ENCODE results near the gene NEURL1B. TPM values are rescaled to one million over a fixed set of nuclear protein-coding genes. Genes with fewer than 3 reads are reported as not detected.

NEURL1B gene
- total RNA-seq, 2 donors from 2014 or later = 20.6 to 33.6 TPM

- intact Hi-C loops (cut with DNase I) = loop anchor here in 1 of 2 donors (5.0 kb wide), 1 partner anchor 36 kb away; no protein-coding TSS in a partner anchor
Observed at GRCh38 chr5:172731680-172732074, 90.6 kb downstream of the NEURL1B start.

GRCh38 chr5:172732201-172732865 lies 91.3 kb downstream of the NEURL1B start:
- intact Hi-C loops (cut with DNase I) = loop anchor here in 1 of 2 donors (5.0 kb wide), 1 partner anchor 35 kb away; no protein-coding TSS in a partner anchor
- ATAC-seq (no peak), DNase-seq (no peak)

More at GRCh38 chr5:172731680-172732074, 90.6 kb downstream of the NEURL1B start:
- ATAC-seq (no peak), DNase-seq (no peak)

DNA sequence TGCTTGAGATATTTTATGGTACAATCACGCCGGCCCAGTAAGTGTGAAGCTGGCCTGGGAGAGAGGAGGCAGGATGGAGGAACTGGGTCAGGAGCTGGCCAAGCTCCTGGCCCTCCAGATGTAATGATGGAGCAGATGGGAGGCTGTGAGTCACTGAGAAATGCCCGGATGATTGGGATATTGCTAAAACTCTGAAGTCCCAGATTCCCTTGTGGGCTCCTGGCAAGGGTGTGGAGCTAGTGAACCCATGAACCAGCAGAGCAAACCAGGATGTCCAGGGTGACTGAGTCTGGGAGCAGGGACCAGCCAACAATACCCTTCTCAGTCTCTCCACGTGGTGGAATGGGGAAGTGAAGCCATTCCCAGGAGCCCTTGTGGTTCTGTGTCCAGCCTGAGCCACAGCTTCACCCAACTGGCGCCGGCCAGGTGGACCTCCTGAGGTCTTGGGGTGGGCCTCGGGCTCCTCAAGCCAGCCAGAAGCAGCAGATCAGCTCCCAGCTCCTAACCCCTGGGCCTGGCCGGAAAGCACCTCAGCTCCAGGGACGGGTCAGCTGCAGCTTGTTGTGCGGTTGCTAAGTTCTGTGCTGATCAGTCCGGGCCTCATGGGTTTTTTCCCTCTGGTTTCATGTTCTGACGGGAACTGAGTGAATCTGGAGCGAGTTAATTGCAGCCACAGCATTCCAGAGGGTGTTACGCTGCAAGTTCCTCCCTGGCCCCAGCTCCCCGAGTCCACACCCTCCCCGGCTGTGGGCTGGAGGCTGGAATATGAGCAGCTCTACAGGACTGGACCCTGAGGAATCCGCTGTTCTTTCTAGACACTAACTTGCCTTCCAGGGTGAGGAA lies 92.3 kb downstream of the NEURL1B start:
- DNase-seq = peak; percentile 91
- intact Hi-C loops (cut with DNase I) = loop anchor here in 1 of 2 donors (5.0 kb wide), 1 partner anchor 34 kb away; no protein-coding TSS in a partner anchor
- peak; percentile 94 to 96 for ATAC-seq

- no peak for DNase-seq
- intact Hi-C loops (cut with DNase I) = loop anchor here in 1 of 2 donors (5.0 kb wide), 1 partner anchor 33 kb away; no protein-coding TSS in a partner anchor
- peak; percentile 48 to 49 for ATAC-seq
Observed at GRCh38 chr5:172733974-172734346, 92.9 kb downstream of the NEURL1B start.

GRCh38 chr5:172735141-172735831 lies 94.2 kb downstream of the NEURL1B start:
- no peak for ATAC-seq
- intact Hi-C loops (cut with DNase I) = no loop called here
- DNase-seq = no peak

GRCh38 chr5:172736508-172737135 lies 95.6 kb downstream of the NEURL1B start:
- intact Hi-C loops (cut with DNase I) = no loop called here
- DNase-seq (no peak), ATAC-seq (no peak)

- intact Hi-C loops (cut with DNase I) = no loop called here
- ATAC-seq = no peak
Observed at GRCh38 chr5:172739375-172739774, 98.3 kb downstream of the NEURL1B start.

DNA sequence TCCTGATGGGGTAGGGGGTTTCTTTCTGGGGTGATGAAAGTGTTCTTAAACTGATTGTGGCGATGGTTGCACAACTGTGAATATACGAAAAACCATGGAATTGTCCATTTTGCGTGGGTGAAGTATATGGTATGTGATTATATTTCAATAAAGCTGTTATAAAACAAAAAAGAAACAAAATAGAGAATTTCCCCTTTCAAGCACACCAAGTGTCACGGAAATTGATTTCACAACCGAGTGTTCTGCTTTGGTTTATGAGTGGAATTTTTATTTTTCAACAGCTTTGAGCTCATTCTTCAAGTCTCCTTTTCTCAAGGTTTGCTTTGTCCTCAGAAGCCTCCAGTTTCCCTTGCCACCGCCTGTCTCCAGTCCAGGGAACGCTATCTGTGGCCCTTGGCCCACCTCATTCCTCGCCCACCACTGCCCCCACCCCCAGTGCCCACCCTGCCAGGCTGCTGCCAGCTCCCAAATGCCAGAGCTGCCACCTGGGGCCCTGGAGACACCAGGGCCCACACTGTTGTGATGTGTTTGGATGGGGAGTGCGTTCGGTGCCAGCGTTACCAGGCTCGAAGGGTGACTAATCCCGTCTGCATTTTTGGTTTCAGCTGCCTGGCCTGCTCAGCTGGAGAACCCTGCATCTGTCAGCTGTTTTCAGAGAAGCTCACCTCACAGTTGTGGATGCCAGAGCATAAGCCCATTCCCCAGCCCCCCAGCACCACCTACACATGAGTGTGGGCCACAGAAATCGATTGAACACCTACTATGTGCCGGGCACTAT lies 99.6 kb downstream of the NEURL1B start:
- intact Hi-C loops (cut with DNase I) = no loop called here
- DNase-seq (peak; percentile 80), ATAC-seq (peak; percentile 94 to 98)

More at GRCh38 chr5:172739375-172739774, 98.3 kb downstream of the NEURL1B start:
- DNase-seq = no peak

Small RNAs within 50 kb of the gene (microRNA-seq; reads per million reads assigned to microRNA genes)
- 0.27 to 0.60 reads per million in 2 donors for gene MIR5003

Other genes starting within 250 kb of the NEURL1B start
- 10 to 100 TPM in 1 of 2 donors, 1 to 10 TPM in 1; 10.0 to 15.3 TPM for gene SH3PXD2B, start 186.7 kb upstream of the NEURL1B start, total RNA-seq
- 100 to 1,000 TPM; 126 to 228 TPM for gene DUSP1, start 129.9 kb downstream of the NEURL1B start, total RNA-seq
- gene ERGIC1, start 193.0 kb downstream of the NEURL1B start, total RNA-seq = 10 to 100 TPM; 77.3 to 90.8 TPM

Measured in left cardiac atrium (tissue), 4 donors.